GM21360 (cell line): Measurements from ENCODE around the gene DNAH6.
"Not testable (repeated sequence)": the region's sequence is repeated elsewhere in the genome, so short reads cannot be mapped to it uniquely, and the experiment has no call there.

Experiments used
- ATAC-seq: cut with Tn5 transposase; IDR thresholded peaks from one replicate; pipeline ENCODE4 v1.9.1; 2021; ENCODE audit warnings: mild to moderate bottlenecking, moderate library complexity; ENCODE audit not compliant: unreplicated experiment

DNAH6 gene, protein sequence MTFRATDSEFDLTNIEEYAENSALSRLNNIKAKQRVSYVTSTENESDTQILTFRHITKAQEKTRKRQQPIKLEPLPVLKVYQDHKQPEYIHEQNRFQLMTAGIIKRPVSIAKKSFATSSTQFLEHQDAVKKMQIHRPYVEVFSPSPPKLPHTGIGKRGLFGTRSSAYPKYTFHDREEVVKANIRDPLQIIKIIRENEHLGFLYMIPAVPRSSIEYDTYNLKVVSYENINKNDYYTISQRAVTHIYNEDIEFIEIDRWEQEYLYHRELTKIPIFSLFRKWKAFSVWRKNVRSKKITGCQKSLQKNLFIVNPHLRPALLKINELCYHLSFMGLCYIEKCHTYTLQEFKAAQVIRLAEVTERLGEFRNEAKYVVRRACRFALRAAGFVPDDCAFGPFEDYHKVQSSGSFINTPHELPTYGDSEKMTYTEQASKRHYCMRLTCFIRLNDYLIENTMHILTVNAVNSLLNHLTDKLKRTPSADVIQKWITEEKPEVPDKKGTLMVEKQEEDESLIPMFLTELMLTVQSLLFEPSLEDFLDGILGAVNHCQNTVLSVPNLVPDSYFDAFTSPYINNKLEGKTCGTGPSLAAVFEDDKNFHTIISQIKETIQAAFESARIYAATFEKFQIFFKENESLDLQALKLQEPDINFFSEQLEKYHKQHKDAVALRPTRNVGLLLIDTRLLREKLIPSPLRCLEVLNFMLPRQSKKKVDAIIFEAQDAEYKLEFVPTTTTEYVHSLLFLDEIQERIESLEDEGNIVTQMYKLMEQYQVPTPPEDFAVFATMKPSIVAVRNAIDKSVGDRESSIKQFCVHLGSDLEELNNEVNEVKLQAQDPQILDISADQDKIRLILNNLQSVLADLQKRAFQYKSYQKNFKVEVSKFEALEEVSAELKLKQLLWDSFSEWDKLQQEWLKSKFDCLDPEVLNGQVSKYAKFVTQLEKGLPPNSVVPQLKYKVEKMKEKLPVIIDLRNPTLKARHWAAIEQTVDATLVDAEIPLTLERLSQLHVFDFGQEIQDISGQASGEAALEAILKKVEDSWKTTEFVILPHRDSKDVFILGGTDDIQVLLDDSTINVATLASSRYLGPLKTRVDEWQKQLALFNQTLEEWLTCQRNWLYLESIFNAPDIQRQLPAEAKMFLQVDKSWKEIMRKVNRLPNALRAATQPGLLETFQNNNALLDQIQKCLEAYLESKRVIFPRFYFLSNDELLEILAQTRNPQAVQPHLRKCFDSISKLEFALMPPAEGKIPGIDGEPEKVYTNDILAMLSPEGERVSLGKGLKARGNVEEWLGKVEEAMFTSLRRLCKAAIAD (N-terminal part only)

DNA sequence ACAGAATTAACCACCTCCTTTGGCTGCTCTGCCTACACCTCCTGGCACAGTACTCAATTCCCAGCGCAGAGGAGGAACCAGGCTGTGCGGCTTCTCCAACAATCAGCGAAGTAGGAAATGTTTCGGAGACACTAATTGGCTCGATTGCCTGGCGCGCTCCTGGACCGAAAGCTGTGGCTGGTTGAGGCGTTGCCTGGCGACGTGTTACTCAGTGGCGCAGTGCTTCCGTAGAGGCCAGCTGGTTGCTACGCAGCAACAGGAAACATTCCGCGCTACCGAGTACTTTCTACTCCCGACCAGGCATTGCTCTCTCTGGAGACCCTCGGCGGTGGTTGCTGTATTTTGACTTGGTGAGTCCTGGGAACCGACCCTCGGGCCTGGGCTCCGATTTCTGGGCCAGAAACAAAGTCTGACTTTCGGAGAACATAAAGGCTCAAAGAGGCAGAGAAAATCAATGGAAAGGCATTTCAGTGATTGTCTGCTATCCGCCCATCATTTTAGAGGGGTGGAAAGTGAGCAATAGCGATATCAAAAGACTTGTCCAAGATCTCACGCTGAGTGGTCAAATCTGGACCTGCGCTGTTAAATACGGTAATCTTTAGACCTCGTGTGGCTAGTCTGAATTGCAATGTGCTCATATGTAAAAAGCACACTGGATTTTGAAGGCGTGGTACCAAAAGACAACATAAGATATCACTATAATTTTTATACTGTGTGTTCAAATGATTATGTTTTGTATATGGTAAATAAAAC, at the start of gene DNAH6:
DNAH6 (plus strand) TSS at position 265 of the 753 bp plus-strand sequence. CDS start 1,329 bp downstream, outside the sequence.
- ATAC-seq, result peak; percentile 79

DNA sequence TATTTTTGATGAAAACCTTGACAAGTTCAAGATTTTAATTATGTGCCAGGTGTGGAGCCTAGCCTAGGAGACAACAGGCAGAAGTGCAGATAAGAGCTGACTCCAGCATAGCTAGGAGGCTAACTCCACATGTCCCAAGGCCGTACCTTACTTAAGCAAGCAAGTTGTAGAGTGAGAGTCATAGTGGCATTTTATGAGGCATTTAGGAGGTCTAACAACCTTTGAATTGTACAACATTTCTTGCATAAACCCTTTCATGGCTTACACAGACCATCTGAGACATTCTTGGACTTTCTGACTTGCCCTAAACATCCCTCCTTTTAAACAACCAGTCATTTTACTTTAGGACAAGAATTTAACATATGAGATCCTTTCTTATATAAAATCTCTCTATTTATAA, 48.9 kb upstream of the DNAH6 start:
- no peak for ATAC-seq

DNA sequence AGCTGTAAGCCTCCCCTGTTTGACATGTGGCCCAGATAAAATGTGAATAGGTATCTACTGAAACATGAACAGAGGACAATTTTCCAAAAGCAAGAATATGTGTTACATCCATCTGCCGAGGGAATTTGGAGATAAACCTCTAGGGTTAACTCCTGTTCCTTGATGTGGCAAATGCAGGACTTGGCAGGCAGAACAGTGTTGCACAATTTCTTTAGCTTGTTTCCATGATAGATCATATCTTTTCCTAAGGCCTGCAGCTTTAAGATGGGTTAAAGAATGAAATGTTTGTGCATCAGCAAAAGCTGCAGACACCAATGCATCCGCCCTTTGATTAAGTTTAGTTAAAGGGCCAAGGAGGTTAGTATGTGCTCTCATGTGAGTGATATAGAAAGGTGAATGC, 43.9 kb upstream of the DNAH6 start:
- ATAC-seq, result not testable (repeated sequence)

DNA sequence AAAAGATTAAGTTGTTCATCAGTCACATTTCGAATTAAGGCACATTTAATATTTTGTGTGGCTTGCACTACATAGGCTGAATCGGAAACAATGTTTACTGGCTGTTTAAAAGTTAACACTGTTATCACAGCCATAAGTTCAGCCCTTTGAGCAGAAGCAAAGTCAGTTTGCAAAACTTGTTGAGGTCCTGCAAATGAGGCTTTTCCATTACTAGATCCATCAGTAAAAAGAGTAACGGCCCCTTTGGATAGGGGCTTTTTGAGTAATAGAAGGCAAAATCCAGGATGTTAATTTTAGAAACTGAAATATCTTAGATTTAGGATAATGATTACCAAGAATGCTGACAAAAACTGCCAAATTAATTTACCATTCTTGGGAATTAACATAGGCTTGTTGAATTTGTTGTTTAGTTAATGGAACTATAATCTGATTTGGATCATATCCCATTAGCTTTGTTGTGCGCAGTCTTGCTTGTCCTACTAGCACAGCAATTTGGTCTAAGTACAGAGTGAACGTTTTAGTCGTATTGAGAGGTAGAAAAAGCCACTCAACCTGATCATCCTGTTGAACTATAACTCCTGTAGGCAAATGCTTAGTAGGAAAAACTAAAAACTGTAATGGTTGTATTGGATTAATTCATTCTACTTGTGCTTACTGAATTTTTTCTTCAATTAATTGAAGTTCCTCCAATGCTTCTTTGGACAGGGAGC, 43.3 kb upstream of the DNAH6 start:
- ATAC-seq, result no peak

DNA sequence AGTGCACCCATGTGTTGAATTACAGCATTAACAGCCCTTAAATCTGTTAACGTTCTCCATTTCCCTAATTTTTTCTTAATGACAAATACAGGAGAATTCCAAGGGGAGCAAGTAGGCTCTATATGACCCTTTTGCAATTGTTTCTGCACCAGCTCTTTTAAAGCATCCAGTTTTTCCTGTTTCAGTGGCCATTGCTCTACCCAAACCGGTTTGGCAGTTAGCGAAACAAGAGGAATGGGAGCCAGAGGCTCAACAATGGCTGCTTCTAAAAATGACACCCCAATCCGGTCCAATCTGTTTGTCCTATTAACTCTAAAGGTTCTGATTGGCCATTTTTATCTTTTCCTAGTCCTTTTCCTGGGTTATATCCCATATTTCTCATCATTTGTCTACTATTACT, 42.1 kb upstream of the DNAH6 start:
- ATAC-seq, result no peak

DNA sequence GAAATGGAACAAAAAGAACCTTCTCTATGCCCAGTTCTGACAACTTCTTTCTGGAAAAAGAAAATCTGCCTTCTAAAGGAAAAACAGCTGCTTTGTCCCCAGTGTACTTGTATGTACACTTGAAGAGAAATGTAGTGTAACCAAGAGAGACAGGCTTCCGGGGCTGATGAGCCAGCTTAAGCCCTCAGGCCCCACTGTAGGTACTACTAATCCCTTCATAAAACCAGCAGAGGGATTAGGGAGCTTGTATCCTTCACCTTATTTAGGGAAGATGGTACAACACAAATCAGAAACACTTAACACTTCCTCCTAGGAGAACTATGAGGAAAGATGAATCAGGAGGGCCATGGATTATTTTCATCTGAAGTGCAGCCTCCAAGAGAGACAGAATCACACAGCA, 38.4 kb upstream of the DNAH6 start:
- no peak for ATAC-seq

DNA sequence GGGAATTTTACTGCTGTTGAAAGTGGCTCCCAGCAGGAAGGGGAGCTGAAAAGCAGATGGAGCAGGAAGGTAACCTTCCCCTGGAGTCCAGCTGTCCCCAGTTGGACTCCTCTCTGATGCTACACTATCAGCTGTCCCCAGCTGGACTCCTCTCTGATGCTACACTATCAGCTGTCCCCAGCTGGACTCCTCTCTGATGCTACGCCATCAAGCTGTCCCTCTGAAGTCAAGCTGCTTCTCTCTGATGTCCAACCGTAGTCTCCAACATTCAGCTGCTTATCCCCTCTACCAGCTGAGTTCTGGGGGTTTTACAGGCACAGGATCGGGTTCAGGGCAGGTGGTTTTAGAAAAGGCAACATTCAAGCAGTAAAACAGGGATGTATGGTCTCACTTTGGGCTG, 37.4 kb upstream of the DNAH6 start:
- ATAC-seq, result no peak

DNA sequence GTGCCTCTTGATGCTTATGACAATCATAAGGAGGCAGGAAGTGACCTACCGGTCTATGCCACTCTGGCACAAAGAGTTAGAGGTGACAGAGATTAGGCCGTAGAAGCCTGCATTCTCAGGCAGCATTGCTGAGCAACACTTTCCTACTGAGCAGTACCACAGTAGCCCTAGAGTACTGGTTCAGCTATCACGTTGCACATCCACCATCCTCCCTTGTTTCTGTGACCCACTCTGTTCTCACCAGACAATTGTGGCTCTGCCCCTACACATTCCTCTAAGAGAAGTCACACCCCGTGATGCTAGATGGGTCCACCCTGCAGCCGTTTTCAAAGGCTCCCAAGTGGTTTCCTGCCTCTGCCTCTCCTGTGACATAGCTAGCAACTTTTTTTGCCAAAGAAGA, 34.6 kb upstream of the DNAH6 start:
- ATAC-seq, result no peak

DNA sequence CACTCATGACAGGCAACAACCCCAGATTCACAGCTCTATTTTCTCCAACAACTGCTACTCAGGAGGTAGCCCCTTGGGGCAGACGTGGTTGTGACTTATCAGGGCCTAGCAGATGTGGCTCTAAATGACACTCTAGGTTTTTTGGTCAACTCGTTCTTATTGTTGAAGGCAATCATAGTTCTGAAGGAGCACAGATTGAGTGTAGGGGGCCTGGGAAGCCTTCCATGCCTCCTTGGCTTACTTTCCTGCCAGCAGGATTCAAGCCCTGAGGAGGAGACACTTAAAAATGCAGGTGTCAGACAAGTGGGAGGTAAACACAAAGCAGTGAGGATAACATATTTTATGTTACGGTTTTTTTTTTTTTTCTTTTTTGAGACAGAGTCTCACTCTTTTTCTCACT, 33.7 kb upstream of the DNAH6 start:
- ATAC-seq, result no peak

DNA sequence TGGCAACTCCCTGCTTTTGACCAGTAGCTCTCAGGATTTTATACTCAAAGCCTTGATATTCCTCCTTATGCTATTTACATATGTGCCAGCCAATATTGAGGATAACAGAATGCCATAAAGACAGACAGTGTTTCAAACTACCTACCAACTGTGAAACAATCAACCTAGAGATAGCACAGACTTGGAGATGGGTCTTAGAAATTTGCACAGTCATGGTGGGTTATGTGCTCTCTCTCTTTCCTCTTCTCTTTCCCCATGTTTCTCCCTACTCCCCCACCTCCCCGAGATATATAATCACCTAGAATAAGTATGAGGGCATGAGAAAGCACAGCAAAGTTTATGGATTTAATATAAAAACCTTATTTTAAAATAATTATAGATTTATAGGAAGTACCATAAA, 33.0 kb upstream of the DNAH6 start:
- ATAC-seq, result no peak

DNA sequence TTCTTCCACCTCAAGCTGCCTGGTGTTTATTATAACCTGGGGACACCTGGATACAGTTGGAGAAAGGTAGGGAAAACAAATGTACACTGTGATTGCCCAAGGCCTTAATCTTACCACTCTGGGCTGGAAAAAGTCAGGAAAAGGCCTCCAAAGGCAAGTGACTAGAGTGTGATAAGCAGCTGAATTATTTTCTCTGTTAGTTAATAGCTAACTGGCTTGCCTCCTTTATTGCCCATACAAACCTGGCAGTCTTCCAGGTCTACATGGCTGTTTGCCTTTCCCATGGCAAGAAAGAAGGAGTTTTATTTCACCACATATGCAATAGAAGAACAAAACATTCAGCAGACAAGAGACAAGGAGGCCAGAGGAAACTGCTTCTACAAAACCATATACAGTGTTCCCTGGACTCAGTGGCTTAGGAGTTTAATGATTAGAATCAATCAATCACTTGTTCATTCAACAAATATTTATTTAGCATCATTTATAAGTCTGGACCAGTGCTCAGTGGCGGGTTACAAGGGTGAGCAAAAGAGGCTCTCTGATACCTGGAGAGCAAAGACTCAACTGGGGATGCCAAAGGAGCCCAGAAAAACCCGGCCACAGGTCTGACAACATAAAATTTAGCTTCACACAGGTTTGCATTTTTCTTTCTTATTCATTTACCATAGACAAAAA, 29.7 kb upstream of the DNAH6 start:
- no peak for ATAC-seq

DNA sequence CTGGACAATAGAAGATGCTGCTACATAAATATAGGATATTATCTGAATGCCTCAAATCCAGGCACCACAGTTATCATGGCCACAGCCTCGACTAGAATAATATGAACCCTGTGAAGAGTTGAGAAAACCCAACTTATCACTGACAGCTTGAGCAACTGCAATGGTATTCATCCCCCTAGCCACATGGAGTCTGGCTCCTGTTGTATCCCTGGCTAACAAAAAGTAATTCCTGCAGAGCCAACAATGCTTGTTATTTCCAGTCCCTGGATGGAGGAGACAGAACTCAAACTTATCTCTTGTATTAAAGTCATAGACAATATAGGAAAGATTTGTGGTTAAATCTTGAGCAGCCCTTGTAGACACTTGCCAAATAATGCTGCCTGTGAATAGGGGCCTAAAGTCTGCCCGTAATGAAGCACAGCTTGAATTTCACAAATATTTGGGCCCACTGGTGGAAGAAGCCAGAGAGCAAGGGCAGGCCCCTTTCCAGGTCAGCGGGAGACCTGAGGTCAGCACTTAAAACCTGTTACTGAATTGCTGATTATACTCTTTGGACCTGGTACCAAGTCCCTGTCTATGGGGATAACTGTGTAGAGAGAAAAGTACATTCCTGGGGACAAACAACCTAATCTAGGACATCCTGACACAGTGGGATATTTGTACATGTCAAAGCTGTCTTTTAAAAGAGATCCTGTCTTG, 28.9 kb upstream of the DNAH6 start:
- ATAC-seq, result no peak

DNA sequence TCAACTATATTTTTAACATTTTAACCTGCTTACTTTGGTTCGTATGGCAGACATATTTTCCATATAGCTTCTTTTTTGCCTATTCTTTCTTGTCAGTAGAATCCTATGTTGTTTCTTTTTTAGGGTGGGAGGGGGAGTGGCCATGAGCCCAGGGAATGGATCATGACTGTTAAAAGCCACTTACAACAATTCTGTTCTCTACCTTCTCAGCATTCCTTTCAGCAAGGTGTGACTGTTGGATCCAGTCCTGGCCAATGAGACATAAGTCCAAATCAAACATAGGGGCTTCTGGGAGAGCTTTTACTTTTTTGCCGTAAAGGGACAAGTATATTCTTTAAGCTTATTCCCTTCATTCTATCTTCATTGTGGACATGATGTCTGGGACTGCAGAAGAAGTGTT, 25.0 kb upstream of the DNAH6 start:
- no peak for ATAC-seq

DNA sequence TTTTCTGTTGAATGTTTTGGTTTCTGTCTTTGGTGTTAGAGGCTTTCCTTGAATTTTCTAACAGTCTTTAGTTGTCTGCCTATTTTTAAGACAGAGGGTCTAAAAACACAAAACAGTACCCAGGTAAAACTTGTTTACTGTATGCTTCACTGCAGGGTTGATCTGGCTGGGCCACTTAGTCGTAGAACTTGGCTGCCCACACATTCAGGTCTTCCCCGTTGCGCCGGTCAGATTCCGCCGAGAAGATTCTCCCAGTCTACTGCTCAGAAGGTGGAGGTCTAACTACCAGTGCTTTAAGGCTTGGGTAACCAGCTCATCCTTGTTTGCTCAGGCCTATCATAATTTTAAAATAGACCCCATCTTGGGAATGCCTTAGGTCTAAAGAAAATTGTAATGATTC, 24.6 kb upstream of the DNAH6 start:
- no peak for ATAC-seq

DNA sequence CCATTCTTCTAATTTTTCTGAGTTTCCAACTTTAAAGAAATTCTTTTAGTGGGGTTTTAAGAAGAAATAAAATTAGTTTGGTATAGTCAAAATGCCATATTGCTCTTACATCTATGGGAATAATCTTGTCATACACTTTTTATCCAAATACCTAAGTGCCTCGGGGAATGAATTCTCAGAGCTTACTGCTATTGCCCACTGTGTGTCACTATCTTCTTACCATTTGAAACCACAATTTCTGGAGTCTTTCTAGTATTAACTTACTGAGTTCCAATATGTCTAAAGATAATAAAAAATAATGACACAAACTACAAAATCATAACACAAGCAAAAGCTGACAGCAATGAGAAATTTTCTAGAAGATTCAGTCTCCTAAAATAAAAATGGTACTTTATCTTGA, 23.7 kb upstream of the DNAH6 start:
- ATAC-seq, result no peak

DNA sequence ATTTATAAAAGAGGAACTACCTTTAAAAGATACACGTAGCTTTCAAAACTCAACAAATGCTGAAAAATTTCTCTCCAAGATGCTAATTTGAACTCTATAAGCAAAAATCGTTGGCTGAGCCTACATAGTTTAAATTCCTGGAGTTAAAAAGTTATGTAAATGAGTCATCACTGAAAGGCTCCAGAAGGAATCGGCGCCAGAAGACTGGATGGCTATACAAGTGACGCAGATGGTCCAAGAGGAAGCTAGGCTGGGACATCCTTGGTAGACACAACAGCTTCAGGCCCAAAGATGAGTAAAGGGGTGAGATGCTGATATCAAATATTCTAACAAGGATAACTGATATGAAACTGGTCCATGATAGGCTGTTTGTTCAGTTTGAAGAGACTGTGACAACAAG, 22.8 kb upstream of the DNAH6 start:
- no peak for ATAC-seq

DNA sequence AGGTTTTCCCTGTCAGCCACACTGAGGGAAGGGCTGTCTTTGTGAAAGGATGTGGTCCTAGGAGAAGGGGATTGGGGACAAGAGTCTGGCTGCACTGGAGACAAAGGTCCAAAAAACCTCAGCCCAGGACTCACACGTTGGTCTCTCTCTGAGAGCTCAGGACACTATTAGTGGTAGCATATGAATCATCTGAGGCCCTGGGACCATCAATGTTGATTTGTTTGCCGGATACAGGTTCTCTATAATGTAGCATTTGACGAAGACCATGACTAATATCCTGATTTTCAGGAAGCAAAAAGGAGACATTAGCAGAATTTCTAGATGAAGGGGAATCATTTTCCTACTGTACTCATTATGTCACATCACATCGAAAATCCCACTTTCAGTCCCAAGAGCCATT, 22.2 kb upstream of the DNAH6 start:
- no peak for ATAC-seq

DNA sequence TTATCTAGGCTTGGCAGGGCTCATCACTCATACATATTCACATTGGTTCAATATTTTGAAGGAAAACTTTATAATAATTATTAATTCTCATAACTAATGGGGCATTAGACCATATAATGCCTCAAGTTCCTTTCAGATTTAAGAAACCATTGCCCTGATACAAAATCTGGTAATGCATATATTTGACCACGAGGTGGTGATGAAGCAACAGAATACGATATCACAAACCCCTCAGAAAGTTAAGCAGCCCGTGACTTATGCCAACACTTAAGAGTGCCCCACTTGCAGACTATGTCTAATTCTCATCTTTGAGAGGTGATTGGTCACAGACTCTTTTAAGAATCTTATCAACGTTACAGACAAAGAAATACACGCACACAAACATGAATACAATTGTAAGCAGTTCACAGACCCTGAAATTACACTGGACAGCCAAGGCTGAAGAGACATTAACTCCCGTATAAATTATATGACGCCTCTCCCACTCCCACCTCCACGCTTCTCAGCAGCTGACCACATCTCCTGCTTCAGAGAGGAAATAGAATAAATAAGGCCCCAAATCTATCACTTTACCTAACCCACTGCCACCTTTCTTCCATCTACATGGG, 20.7 kb upstream of the DNAH6 start:
- peak; percentile 82 for ATAC-seq
